ENCODE measurements around the gene GALNT6.

Gene GALNT6

DNA sequence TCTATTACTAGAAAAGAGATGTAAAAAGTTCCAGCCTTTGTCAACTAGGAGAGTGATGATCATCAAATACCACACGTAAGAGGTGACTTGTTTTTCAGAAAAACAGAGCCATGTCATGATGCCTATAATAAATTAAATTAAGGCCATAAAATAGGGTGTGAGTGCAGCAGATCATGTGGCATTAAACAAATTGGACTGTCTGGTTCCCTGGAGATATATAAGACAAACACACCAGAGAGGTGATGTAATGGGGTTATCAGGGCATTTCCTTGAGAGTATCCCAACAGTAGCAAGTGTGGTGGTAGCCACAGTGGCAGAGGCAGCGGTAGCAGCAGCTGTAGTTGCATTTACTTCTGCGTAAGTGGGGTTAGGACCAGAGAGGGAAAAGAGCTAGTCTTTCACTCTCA lies 14.6 kb upstream of the GALNT6 start:
- no peak for DNase-seq (ENCODE audit: low read depth, low spot score)

- DNase-seq (ENCODE audit: low read depth, low spot score) = no peak
These were observed 13.4 kb upstream of the GALNT6 start for GRCh38 chr12:51404627-51405026.

GRCh38 chr12:51403681-51404136 lies 12.5 kb upstream of the GALNT6 start:
- DNase-seq (ENCODE audit: low read depth, low spot score) = no peak

DNA sequence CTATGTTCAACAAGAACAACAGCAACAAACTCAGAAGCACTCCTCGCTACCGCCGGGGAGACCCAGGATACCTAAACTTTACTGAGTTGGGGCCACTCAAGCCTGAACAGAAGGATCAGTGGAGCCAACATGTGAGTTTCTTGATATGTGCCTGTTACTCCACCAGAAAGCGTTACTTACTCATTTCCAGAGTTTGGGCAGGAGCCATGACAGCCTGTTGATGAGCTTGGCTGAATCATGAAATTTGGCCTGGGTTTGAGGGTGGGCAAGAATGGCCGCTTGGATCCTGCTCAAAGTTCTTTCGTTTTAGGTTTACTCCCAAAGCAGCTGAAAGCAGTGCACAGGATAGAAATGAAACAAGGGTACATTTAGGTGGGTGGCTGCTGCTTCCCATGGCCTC lies 12.0 kb upstream of the GALNT6 start:
- DNase-seq (ENCODE audit: low read depth, low spot score) = no peak

DNA sequence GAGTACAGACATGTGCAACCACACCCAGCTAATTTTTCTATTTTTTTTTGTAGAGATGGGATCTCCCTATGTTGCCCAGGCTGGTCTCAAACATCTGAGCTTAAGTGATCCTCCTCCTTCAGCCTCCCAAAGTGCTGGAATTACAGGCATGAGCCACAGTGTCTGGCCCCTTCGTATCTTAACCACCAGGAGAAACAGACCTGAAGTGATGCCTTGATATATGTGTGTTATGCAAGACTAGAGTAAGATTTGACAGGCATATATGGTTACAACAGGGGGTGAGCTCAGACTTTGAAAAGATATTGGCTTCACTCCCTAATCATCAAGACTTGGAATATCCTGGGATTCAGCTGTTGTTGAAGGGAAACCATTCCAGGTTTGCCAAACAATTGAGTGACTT lies 10.7 kb upstream of the GALNT6 start:
- no peak for DNase-seq (ENCODE audit: low read depth, low spot score)

GRCh38 chr12:51401486-51401885 lies 10.3 kb upstream of the GALNT6 start:
- no peak for DNase-seq (ENCODE audit: low read depth, low spot score)

- DNase-seq (ENCODE audit: low read depth, low spot score) = no peak
These were observed 9.8 kb upstream of the GALNT6 start for GRCh38 chr12:51401020-51401419.

DNA sequence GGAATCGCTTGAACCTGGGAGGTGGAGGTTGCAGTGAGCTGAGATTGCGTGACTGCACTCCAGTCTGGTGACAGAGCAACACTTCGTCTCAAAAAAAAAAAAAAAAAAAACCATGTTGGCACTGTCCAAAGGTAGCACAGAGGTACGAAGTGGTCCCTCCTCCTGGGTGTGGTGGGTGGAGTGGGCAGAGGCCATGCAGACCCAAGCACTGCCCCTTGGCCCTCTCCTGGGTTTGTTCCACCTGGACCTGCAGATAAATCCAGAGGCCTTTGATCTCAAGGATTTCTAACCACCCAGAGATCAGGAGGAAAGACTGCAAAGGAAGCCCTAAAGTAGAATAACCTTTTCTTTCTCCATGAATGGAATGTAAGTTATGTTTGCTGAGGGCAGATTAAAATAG lies 8.7 kb upstream of the GALNT6 start:
- no peak for DNase-seq (ENCODE audit: low read depth, low spot score)

- no peak for DNase-seq (ENCODE audit: low read depth, low spot score)
These were observed 6.5 kb upstream of the GALNT6 start for GRCh38 chr12:51397670-51398069.

DNA sequence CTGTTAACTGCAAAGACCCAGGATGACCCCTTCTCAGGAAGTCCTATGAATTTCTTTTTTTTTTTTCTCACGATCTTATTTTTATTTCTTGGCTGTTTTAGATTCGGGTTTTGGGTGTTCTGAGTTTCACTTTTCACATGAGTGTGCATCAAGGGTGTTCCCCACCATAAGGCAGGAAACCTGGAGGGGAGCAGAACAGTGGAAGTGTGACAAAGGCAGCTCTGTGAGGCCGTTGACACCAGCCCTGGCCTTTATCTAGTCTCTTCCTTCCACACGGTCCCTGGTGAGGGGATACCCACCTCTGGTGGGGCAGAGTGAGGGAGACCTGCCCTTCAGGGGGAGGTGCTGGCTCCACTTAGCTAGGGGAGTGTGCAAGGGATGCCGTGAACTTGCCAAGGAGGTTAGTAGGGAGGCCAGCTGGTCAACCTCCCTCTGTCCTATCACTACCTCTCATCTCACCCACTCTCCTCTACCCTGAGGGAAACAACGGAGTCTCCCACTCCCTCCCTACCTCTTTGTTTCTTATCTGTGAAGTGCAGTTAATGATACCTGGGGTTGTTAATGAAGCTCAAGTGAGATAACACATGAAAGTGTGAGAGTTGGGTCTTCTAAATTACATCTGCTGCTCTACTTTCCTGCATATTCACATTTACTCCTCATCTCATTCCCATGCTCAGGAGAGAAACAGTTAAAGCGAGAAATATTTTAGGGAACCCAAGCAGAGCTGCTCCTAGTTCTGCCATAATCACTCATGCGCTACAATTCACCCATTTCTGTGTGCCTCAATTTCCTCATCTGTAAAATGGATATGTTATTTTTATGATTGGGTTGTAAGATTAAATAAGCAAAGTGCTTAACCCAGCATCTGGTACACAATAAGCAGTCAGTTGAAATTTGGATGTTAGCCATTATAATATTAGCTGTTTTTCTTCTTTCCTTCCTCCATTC lies 4.4 kb upstream of the GALNT6 start:
- DNase-seq (ENCODE audit: low read depth, low spot score) = no peak

DNA sequence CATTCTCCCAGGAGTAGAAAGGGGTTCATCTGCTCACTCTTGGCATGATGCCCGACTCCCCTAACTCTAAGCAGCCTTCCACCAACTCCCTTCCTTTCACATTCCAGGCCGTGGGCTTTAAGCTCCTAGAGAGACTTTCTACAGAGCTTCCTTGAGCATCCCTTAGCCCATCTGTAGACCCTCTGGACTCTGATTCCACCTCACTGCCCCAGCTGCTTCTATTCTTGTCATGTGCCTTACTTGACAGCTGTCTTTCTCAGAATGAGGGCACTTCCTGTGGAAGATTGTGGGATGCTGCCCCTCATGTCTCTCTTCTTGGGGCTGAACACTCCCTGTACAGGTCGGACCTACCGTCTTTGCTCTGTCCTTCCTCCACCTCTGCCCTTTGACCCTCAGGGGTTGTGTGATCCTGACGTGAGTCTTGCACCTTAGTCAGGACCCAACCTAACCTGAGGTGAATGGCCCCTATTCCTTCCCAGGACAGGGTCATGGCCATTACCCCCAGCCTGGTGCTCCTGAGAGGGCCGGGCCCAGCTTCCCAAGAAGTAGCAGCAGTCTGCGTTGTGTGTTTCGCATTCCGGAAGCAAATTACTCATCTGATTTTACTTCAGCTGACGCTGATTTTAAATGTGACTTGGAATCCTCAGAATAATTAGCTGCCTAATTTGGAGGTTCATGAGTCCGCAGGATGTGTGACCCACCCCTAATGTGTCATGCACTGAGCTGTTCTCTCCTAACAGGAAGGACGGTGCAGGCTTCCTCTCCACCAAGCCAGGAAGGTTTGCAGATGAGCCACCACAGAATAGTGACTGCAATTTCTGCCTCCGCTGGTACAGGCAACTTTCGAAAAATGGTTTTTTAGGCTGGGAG lies 2.7 kb upstream of the GALNT6 start:
- DNase-seq (ENCODE audit: low read depth, low spot score) = no peak

DNA sequence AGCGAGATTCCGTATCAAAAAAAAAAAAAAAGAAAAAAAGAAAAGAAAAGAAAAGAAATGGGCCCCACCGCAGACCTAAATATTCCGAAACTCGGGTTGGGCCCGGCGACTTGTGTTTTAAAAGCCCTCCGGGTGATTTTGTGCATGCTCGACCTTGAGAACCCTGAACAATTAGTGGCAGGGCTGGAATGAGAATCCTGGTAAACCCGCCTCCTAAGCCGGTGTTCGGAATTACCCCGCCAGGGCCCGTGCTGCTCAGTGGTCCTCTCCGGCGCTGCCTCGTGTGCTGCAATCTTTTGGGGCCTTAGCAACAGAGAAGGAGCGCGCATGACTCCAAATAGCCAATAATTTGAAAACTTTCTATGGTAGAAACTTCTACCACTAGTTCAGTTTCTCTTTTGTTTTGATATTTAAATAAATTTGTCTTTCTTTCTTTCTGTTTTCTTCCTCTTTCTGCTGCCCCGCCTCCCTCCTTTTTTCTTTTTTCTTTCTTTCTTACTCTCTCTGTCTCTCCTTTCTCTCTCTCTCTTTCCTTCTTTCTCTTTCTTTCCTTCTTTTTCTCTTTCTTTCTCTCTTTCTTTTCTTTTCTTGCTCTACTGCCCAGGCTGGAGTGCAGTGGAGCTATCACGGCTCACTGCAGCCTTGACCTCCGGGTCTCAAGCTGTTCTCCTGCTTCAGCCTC lies 1.5 kb upstream of the GALNT6 start:
- DNase-seq (ENCODE audit: low read depth, low spot score) = no peak

DNA sequence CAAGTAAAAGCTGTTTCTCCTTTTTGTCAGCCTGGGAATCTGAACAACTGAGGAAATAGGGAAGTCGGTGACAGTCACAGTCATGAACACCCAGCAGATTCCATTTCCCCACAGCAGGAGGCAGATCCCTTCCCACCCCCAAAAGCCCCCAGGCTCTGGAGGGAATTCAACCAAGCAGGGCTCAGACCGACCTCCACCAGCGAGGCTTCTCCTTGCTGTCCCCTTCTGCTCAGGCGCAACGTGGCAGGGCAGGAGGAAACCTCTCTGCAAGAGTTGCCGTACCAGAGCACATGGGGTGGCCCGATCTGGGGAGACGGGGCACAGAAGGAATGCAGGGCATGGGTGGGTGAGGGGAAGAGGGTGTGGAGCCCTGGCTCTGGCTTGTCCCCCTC lies 319 bp downstream of the GALNT6 start:
- no peak for DNase-seq (ENCODE audit: low read depth, low spot score)

DNA sequence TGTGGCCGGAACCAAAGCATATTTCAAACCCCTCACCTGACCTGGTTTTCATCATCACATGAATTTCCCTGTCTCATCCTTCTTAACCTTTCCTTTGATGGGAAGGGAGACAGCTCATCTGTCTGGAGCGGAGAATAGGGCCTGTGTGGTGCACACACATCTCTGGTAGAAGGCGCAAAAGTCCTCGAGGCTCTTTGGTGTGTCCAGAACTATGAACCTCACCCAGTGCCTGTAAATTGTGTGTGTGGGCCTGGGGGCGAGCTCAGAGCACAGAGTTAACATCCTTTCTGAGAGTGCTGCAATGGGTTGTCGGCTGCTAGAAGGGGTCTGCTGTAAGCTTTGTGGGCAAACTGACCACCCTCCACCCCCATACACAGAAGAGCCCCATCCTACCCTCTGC lies 749 bp downstream of the GALNT6 start:
- DNase-seq (ENCODE audit: low read depth, low spot score) = no peak

DNA sequence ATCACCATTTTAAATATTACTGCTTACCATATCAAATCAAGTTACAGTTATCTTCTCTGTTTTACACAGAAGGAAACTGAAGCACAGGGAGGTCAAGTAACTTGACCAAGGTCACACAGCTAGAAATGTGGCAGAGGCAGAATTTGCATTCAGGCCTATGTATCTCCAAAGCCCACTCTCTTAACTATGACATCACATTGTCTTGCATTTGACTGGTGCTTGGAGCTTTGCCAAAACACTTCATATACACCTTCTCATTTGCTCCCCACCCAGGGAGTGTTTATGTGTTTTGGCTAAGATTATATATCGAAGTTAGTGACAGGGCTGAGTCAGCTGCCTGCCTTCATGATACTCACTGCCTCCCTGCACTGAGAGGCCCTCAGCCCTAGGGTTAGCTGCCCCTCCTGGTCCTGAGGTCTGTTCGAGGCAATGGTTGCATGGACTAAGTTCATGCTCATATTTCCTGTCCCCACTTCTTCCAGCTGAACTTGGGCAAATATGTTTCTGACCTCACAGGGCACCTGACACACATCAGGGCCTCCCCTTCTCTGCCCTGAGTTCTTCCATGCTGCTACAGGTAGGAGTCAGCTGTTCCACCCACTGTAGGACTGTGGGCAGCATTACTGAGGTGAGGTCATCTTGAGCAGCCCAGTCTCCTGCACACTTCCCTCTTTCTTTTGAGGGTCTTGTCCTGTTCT lies 1.8 kb downstream of the GALNT6 start:
- DNase-seq (ENCODE audit: low read depth, low spot score) = no peak

DNA sequence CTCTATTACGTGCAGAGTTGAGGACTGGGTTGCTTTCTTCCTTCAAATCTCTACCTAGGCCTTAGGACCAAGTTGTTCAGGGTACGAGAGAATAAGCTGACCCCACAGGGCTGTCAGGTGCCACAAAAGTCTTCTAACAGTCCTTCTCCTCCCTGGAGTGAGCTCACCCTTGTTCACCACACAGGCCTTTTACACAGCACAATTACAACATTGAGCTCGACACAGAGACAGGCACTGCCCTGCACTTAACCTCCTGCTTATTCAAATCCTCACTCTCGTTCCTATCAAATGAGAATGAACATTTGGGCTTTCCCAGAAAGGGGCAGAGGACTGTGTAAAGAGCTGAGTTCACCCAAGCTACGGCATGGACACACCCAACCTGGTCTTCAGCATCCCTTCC lies 2.4 kb downstream of the GALNT6 start:
- DNase-seq (ENCODE audit: low read depth, low spot score) = no peak

- DNase-seq (ENCODE audit: low read depth, low spot score) = no peak
These were observed 3.0 kb downstream of the GALNT6 start for GRCh38 chr12:51388069-51388799.

GRCh38 chr12:51386351-51386750 lies 4.9 kb downstream of the GALNT6 start:
- no peak for DNase-seq (ENCODE audit: low read depth, low spot score)

DNA sequence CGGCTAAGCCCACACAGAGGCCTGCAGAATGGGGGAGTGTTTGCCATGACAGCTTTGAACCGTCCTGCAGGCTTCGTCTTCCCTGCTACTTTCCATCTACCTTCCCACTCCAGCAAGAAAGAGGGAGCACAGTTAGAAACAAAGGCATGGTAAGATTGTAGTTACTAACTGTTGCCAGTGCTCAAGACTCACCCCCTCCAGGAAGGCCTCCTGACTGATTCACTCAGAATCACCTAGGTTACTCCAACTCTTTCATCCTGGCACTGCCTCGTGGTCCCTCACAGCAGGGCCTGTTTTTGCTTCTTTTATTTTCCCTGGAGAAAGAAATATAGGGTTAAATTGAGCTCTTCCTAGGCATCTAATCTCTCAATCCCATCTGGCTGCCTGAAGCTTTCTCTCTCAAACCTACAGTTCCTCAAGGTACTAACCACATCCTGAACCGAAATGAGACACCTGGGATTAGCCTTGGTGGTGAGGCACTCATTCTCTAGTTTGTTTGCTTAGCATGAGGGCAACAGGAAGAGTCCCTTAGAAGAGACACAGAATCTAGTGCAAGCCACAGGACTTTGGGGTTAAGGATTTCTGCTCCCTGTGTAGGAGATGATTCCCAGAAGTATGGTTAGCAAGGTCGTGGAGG lies 7.8 kb downstream of the GALNT6 start:
- no peak for DNase-seq (ENCODE audit: low read depth, low spot score)

DNA sequence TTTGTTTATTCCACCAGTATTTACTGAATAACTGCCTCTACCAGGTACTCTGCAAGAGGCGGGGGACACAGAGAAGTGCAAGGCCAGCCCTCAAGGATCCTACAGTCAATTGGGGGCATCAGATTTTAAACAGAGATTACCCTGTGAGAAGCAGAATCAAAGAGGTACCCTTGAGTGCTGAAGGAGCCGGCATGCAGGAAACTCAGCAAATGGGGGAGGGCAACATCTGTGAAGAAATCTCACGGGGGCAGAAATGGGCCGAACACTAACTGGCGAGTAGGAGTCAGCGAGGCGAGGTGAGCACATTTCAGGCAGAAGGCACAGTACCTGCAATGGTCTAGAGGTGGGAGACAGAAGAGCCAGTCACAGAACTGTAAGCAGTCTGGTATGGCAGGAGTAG lies 9.0 kb downstream of the GALNT6 start:
- DNase-seq (ENCODE audit: low read depth, low spot score) = no peak

Data from brain pericyte (primary cell).